AG04449 (cell line): Measurements from ENCODE around the gene RIMS1.

ENCODE experiments used
- CTCF ChIA-PET: fragments of 350-600 bp; formaldehyde crosslinking; extraction: SDS; loops from one replicate; lab custom pipeline; 2021; ENCODE audit warnings: antibody characterized with exemption; lab: Yijun Ruan, JAX
- POLR2A ChIA-PET: fragments of 400-600, 350-600 bp; formaldehyde crosslinking; extraction: SDS; loops from one replicate; lab custom pipeline; 2020; ENCODE audit warnings: antibody characterized with exemption, inconsistent platforms; lab: Yijun Ruan, JAX
- DNase-seq: peaks from one replicate; pipeline ENCODE4 v3.0.0-alpha.2; 2010; ENCODE audit warnings: low read depth, low spot score
- H3K4me3 ChIP-seq: 2 replicates; pipeline ENCODE4 v1.5.1; 2011; ENCODE audit warnings: low read depth, mild to moderate bottlenecking, control low read depth, low read length
- TF ChIP-seq, protein P1 (sequence below): IDR thresholded peaks from one replicate; pipeline ENCODE4 v1.5.1; 2011; ENCODE audit warnings: mild to moderate bottlenecking, moderate library complexity, low read length, control low read depth, inconsistent platforms; ENCODE audit not compliant: insufficient read depth; ENCODE audit errors: missing control alignments

The RIMS1 gene

DNA sequence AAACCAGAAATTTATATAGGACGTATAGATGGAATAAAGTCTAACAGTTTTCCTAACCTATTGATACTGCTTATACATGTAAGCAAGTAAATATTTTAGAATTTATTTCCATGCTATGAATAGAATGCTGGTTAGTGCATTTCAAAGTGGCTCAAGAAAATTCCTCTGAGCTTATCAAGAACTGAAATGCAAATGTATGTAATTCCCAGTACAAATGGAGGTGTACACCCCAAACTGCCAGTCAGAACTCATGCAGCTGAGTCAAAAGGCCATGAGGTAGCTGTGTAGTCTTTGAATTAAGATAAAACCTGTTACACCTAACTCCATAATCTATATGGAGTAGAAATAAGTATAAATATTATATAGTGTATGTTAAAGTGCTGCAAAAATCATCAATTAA, 503.3 kb downstream of the RIMS1 start:
- H3K4me3 ChIP-seq = no peak overlapping the region
- CTCF ChIA-PET = no interaction called here
- TF ChIP-seq, protein P1, sequence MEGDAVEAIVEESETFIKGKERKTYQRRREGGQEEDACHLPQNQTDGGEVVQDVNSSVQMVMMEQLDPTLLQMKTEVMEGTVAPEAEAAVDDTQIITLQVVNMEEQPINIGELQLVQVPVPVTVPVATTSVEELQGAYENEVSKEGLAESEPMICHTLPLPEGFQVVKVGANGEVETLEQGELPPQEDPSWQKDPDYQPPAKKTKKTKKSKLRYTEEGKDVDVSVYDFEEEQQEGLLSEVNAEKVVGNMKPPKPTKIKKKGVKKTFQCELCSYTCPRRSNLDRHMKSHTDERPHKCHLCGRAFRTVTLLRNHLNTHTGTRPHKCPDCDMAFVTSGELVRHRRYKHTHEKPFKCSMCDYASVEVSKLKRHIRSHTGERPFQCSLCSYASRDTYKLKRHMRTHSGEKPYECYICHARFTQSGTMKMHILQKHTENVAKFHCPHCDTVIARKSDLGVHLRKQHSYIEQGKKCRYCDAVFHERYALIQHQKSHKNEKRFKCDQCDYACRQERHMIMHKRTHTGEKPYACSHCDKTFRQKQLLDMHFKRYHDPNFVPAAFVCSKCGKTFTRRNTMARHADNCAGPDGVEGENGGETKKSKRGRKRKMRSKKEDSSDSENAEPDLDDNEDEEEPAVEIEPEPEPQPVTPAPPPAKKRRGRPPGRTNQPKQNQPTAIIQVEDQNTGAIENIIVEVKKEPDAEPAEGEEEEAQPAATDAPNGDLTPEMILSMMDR = no peak
- POLR2A ChIA-PET = no interaction called here
- DNase-seq = no peak

DNA sequence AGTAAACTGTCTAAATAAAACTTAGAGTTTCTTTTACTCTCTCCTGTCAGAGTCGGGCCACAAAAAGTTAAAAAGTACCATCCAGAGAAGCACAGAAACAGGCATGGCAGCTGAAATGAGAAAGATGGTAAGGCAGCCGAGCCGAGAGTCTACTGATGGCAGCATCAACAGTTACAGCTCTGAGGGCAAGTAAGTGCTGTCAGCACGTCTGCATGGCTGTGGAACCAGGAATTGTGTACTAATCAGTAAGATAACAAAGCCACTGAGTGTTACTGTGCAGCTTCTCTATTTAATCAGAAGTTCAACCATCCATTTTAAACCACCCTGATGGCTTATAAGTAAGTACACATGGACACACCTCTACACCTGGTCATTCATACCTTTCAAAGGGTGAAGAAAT, 504.2 kb downstream of the RIMS1 start:
- H3K4me3 ChIP-seq = no peak overlapping the region
- TF ChIP-seq, protein P1 = no peak
- POLR2A ChIA-PET = no interaction called here
- DNase-seq = no peak
- CTCF ChIA-PET = interaction anchor here (0.7 kb wide), 1 partner anchor 60 kb away, joined by 3 read pairs; no protein-coding TSS in a partner anchor

DNA sequence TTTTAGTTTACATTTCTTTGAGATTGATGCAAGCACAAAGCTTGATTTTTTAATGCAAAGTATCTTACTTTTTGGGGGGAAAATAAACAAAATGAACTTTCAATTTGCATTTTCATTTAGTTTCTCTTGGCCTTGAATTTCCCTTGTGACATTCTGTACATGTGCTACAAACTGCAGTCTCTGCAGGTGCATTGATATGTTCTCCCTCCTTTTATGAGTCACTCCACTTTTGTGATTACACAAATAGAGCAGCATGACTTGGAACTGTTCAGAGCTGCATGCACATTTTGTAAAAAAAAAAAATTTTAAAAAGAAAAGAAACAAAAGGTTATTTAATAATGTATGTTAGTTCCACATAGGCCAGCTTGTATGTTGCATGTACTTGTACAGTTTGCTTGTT, 515.5 kb downstream of the RIMS1 start:
- CTCF ChIA-PET = interaction anchor here (1.3 to 1.8 kb wide), 3 partner anchors 8 to 179 kb away, joined by 4 to 8 read pairs (median 4); no protein-coding TSS in a partner anchor
- POLR2A ChIA-PET = no interaction called here
- TF ChIP-seq, protein P1 = no peak
- no peak overlapping the region for H3K4me3 ChIP-seq
- no peak for DNase-seq

DNA sequence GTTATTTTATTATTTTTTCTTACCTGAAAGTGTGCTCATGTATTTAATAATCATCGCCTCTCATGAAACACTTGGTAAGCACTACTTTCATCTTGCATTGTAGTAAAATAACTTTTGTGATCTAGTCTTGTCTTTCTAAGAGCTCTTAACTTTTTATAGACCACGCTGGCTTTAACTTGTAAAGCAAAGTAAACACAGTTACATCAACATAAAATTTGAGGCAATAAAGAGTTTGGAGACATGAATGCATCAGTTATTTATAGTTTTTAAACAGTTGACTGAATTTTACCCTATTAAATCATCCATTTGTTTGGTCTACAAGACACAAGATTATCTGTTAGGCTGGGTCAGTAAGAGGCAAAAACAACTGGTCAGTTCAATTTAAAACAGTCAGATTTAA, 517.1 kb downstream of the RIMS1 start:
- TF ChIP-seq, protein P1 = no peak
- CTCF ChIA-PET = interaction anchor here (1.6 kb wide), 1 partner anchor 9 kb away, joined by 8 read pairs; no protein-coding TSS in a partner anchor
- no peak for DNase-seq
- H3K4me3 ChIP-seq = no peak overlapping the region
- POLR2A ChIA-PET = no interaction called here

DNA sequence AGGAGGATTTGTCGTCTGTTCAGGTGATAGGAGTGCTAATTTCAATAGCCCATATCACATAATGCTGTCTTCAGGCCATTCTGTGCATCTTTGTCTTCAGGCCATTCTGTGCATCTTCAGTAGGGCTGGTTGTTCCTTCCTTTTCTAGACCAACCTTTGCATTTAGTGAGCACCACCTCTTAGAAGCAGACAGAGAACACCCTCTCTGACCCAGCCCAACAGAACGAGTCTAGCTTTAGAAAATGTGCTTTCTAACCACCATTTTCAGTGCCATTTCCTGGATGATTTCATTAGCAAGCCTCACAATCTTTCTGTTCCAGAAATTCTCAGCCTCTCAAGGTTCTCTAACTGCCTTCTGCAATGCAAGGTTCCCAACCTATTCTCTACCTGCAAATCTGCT, 520.2 kb downstream of the RIMS1 start:
- H3K4me3 ChIP-seq = no peak overlapping the region
- DNase-seq = no peak
- ChIA-PET CTCF (no interaction called here), POLR2A (no interaction called here)
- TF ChIP-seq, protein P1 = no peak

DNA sequence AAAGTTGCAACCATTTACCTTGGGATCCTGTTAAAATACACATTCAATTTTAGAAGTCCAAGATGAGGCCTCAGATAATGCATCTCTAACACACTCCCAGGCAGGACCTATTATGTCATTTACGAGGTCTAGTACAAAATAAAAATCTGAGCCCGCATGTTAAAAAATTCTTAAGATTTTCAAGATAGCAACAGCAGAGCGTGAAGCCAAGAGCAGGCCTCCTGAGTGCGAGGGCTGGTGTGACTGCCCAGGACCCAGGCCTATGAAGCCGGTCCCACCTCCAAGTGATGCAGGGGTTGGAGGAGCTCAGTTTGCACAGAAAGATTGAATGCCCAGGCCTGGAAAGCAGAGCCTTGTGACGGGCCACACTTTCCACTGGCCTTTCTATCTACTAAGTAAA, 524.4 kb downstream of the RIMS1 start:
- TF ChIP-seq, protein P1 = no peak
- CTCF ChIA-PET = interaction anchor here (0.7 to 18.4 kb wide), 29 partner anchors 7 to 917 kb away, joined by 3 to 430 read pairs (median 7); partner anchors contain the start of gene KCNQ5
- no peak overlapping the region for H3K4me3 ChIP-seq
- no peak for DNase-seq
- POLR2A ChIA-PET = no interaction called here
